Measurements from ENCODE around the gene AKAP11. TPM values are rescaled to one million over a fixed set of nuclear protein-coding genes. Genes with fewer than 3 reads are reported as not detected.

The AKAP11 gene
- polyA plus RNA-seq, 3 donors, result 1.2 to 6.8 (median 1.7) TPM

GRCh38 chr13:42361701-42362100 is 89.7 kb downstream of the AKAP11 start:
- Histone ChIP-seq H3K27me3 (ENCODE audit: control insufficient read depth in 2 of 2, insufficient read depth in 2 of 2, low read length in 2 of 2) (no peaks in the 10 kb centered on the region), H3K36me3 (replicated peaks in 1 of 2; ENCODE audit: control insufficient read depth in 1 of 2, insufficient read depth in 2 of 2, low read length in 2 of 2) (no peaks in the 10 kb centered on the region), H3K9ac (ENCODE audit: insufficient read depth, low read length, poor library complexity, severe bottlenecking) (no peak overlapping the region), H3K4me2 (replicated peaks; ENCODE audit: extremely low read depth, low read length, poor library complexity, severe bottlenecking) (no peak overlapping the region), H3K79me2 (ENCODE audit: insufficient read depth, low read length) (no peaks in the 10 kb centered on the region), H3K4me3 (replicated peaks in 1 of 3; ENCODE audit: low read depth in 2 of 3, low read length in 3 of 3) (no peak overlapping the region), H3K27ac (ENCODE audit: low read depth in 1 of 2, low read length in 2 of 2) (no peak overlapping the region), H2AFZ (ENCODE audit: insufficient read depth, low read depth, low read length, poor library complexity, severe bottlenecking) (no peak overlapping the region), H4K20me1 (ENCODE audit: insufficient read depth, low read length) (no peaks in the 10 kb centered on the region), H3K4me1 (ENCODE audit: control insufficient read depth in 1 of 2, insufficient read depth in 2 of 2, low read length in 2 of 2) (no peaks in the 10 kb centered on the region), H3K9me3 (replicated peaks in 1 of 2; ENCODE audit: control insufficient read depth in 1 of 2, insufficient read depth in 1 of 2, low read length in 2 of 2) (no peaks in the 10 kb centered on the region)
- no peak overlapping the region for H3K27ac Mint-ChIP-seq
- no CpG with 5 or more reads among the region's 6 CpGs for WGBS (ENCODE audit: insufficient coverage)
- H3K9me3 Mint-ChIP-seq, result peaks cover 0 to 4% (median 1%) of the 10 kb centered on the region in 7 donors
- peaks cover 1 to 6% (median 4%) of the 10 kb centered on the region in 3 donors for H3K27me3 Mint-ChIP-seq (ENCODE audit: low read depth in 3 of 3)
- no peak for DNase-seq
- TF ChIP-seq CTCF (IDR thresholded peaks at IDR 0.05), result no peak
- intact Hi-C loops (cut with micrococcal nuclease), result no loop called here
- H3K4me3 Mint-ChIP-seq, result no peak overlapping the region
- no peaks in the 10 kb centered on the region for H3K4me1 Mint-ChIP-seq
- no peaks in the 10 kb centered on the region for H3K36me3 Mint-ChIP-seq

- Histone ChIP-seq H3K27me3 (ENCODE audit: control insufficient read depth in 2 of 2, insufficient read depth in 2 of 2, low read length in 2 of 2) (no peaks in the 10 kb centered on the region), H4K20me1 (ENCODE audit: insufficient read depth, low read length) (no peaks in the 10 kb centered on the region), H3K4me3 (replicated peaks in 1 of 3; ENCODE audit: low read depth in 2 of 3, low read length in 3 of 3) (no peak overlapping the region), H3K36me3 (replicated peaks in 1 of 2; ENCODE audit: control insufficient read depth in 1 of 2, insufficient read depth in 2 of 2, low read length in 2 of 2) (no peaks in the 10 kb centered on the region), H3K27ac (ENCODE audit: low read depth in 1 of 2, low read length in 2 of 2) (no peak overlapping the region), H3K4me2 (replicated peaks; ENCODE audit: extremely low read depth, low read length, poor library complexity, severe bottlenecking) (no peak overlapping the region), H3K9me3 (replicated peaks in 1 of 2; ENCODE audit: control insufficient read depth in 1 of 2, insufficient read depth in 1 of 2, low read length in 2 of 2) (no peaks in the 10 kb centered on the region), H3K9ac (ENCODE audit: insufficient read depth, low read length, poor library complexity, severe bottlenecking) (no peak overlapping the region), H3K79me2 (ENCODE audit: insufficient read depth, low read length) (no peaks in the 10 kb centered on the region), H2AFZ (ENCODE audit: insufficient read depth, low read depth, low read length, poor library complexity, severe bottlenecking) (no peak overlapping the region), H3K4me1 (ENCODE audit: control insufficient read depth in 1 of 2, insufficient read depth in 2 of 2, low read length in 2 of 2) (no peaks in the 10 kb centered on the region)
- Mint-ChIP-seq H3K9me3 (peaks cover 0 to 2% (median 0%) of the 10 kb centered on the region in 7 donors), H3K27ac (peak overlapping the region in 1 of 7 donors; percentile 5), H3K36me3 (no peaks in the 10 kb centered on the region), H3K4me3 (no peak overlapping the region), H3K4me1 (peaks cover 4% of the 10 kb centered on the region), H3K27me3 (ENCODE audit: low read depth in 3 of 3) (peaks cover 0 to 4% (median 2%) of the 10 kb centered on the region in 3 donors)
- no peak for TF ChIP-seq CTCF (IDR thresholded peaks at IDR 0.05)
- no peak for DNase-seq
- intact Hi-C loops (cut with micrococcal nuclease), result no loop called here
- 84% methylated on average over 2 of the region's 3 CpGs for WGBS (ENCODE audit: insufficient coverage)
Measured at GRCh38 chr13:42363941-42364612, 92.1 kb downstream of the AKAP11 start.
